Occipital lobe (tissue), 2 donors: Measurements from ENCODE around the gene FAM98C. TPM values are rescaled to one million over a fixed set of nuclear protein-coding genes. Genes with fewer than 3 reads are reported as not detected.
"Not testable (repeated sequence)": the region's sequence is repeated elsewhere in the genome, so short reads cannot be mapped to it uniquely, and the experiment has no call there.

Source experiments
- DNase-seq: peaks from one replicate; lab custom pipeline; 2025; lab: John Stamatoyannopoulos, UW
- total RNA-seq: library from RNA; depleted of rRNA; stranded (reverse); fragments of >200 nt; gene quantifications from one replicate; pipeline ENCODE4 v1.2.3, GENCODE V29; 2014

FAM98C gene
- total RNA-seq = 8.0 TPM

GRCh38 chr19:38402967-38403674, at the start of gene FAM98C:
FAM98C (plus strand) TSS chr19:38403093; CDS start chr19:38403154, 61 bp downstream.
- peak; percentile 97 for DNase-seq

- no peak for DNase-seq
Measured at GRCh38 chr19:38355728-38356725, 46.9 kb upstream of the FAM98C start.

- DNase-seq = no peak
Measured at GRCh38 chr19:38358071-38358470, 44.8 kb upstream of the FAM98C start.

GRCh38 chr19:38359242-38360021, 43.5 kb upstream of the FAM98C start:
- no peak for DNase-seq

GRCh38 chr19:38360351-38360750, 42.5 kb upstream of the FAM98C start:
- no peak for DNase-seq

GRCh38 chr19:38360839-38361631, 41.9 kb upstream of the FAM98C start:
- DNase-seq = no peak

- DNase-seq = peak; percentile 54
Measured at GRCh38 chr19:38361633-38362075, 41.2 kb upstream of the FAM98C start.

- no peak for DNase-seq
Measured at GRCh38 chr19:38362076-38362945, 40.6 kb upstream of the FAM98C start.

GRCh38 chr19:38362946-38363688, 39.8 kb upstream of the FAM98C start:
- DNase-seq = not testable (repeated sequence)

- DNase-seq = no peak
Measured at GRCh38 chr19:38367041-38367440, 35.9 kb upstream of the FAM98C start.

- DNase-seq = no peak
Measured at GRCh38 chr19:38369584-38369983, 33.3 kb upstream of the FAM98C start.

- no peak for DNase-seq
Measured at GRCh38 chr19:38370299-38370698, 32.6 kb upstream of the FAM98C start.

GRCh38 chr19:38371081-38371480, 31.8 kb upstream of the FAM98C start:
- no peak for DNase-seq

GRCh38 chr19:38373907-38374331, 29.0 kb upstream of the FAM98C start:
- DNase-seq = no peak

- DNase-seq = peak; percentile 99
Measured at GRCh38 chr19:38374332-38375097, 28.4 kb upstream of the FAM98C start, which contains the start of gene PSMD8. PSMD8 (plus strand) TSS chr19:38374571; CDS start chr19:38374602, 31 bp downstream.

- no peak for DNase-seq
Measured at GRCh38 chr19:38375098-38375493, 27.8 kb upstream of the FAM98C start.

GRCh38 chr19:38375748-38376147, 27.1 kb upstream of the FAM98C start:
- DNase-seq = no peak

- DNase-seq = no peak
Measured at GRCh38 chr19:38376576-38376975, 26.3 kb upstream of the FAM98C start.
